IMR-90 (cell line): ENCODE measurements around the gene CCR6. TPM values are rescaled to one million over a fixed set of nuclear protein-coding genes. Genes with fewer than 3 reads are reported as not detected.

Source experiments
- ATAC-seq: fragments of 200-7000 bp; cut with Tn5 transposase; 2 replicates; pipeline ENCODE4 v1.9.1; 2020; ENCODE audit warnings: low read depth, mild to moderate bottlenecking, moderate library complexity
- BruUV-seq: library from RNA; stranded (reverse); fragments of 400-500 nt; replicated peaks from 2 replicates; lab custom pipeline; 2021; lab: Mats Ljungman, UMichigan
- CTCF ChIA-PET: fragments of 300-600 bp; formaldehyde crosslinking; extraction: SDS; loops from one replicate; lab custom pipeline; 2021; ENCODE audit warnings: antibody characterized with exemption; lab: Yijun Ruan, JAX
- POLR2A ChIA-PET: fragments of 300-600 bp; sonication (Branson Sonifier 250); formaldehyde crosslinking; loops from one replicate; lab custom pipeline; 2022; ENCODE audit warnings: antibody characterized with exemption; ENCODE audit not compliant: unreplicated experiment; lab: Charles Lee
- DNase-seq: peaks from one replicate; pipeline ENCODE4 v3.0.0; 2013
- H2AFZ ChIP-seq: replicated peaks from 2 replicates; pipeline ENCODE3; 2013; ENCODE audit warnings: low read length, mild to moderate bottlenecking; ENCODE audit not compliant: poor library complexity
- H2AK5ac ChIP-seq: 2 replicates; pipeline ENCODE4 v1.6.1; 2013; ENCODE audit warnings: low read depth, low read length, inconsistent platforms
- H2AK9ac ChIP-seq: replicated peaks from 2 replicates; pipeline ENCODE3; 2013; ENCODE audit warnings: mild to moderate bottlenecking, low read depth, low read length, moderate library complexity; ENCODE audit not compliant: poor library complexity
- H2BK120ac ChIP-seq: 2 replicates; pipeline ENCODE4 v1.6.1; 2013; ENCODE audit warnings: low read depth, low read length, inconsistent platforms
- H2BK15ac ChIP-seq: 3 replicates; pipeline ENCODE4 v1.6.1; 2013; ENCODE audit warnings: low read depth, low read length, inconsistent platforms
- H2BK20ac ChIP-seq: 2 replicates; pipeline ENCODE4 v1.6.1; 2013; ENCODE audit warnings: low read depth, mild to moderate bottlenecking, inconsistent platforms, low read length, moderate library complexity
- H2BK5ac ChIP-seq: 2 replicates; pipeline ENCODE4 v1.6.1; 2013; ENCODE audit warnings: mild to moderate bottlenecking, low read depth, low read length, inconsistent platforms; ENCODE audit not compliant: poor library complexity, severe bottlenecking
- H3K14ac ChIP-seq: replicated peaks from 2 replicates; pipeline ENCODE4 v1.6.1; 2013; ENCODE audit warnings: low read depth, low read length, inconsistent platforms
- H3K18ac ChIP-seq: 2 replicates; pipeline ENCODE4 v1.6.1; 2013; ENCODE audit warnings: low read depth, low read length, control low read depth
- H3K23ac ChIP-seq: 2 replicates; pipeline ENCODE4 v1.6.1; 2013; ENCODE audit warnings: low read depth, low read length, inconsistent platforms
- H3K27ac ChIP-seq: 2 replicates; pipeline ENCODE4 v1.5.1; 2013; ENCODE audit warnings: mild to moderate bottlenecking, control low read depth, low read length; ENCODE audit not compliant: insufficient read depth
- H3K27me3 ChIP-seq: 2 replicates; pipeline ENCODE4 v1.6.1; 2013; ENCODE audit warnings: low read length; ENCODE audit not compliant: control insufficient read depth, insufficient read depth
- H3K36me3 ChIP-seq: 2 replicates; pipeline ENCODE4 v1.6.1; 2013; ENCODE audit warnings: low read length, mixed read lengths; ENCODE audit not compliant: control insufficient read depth, insufficient read depth
- H3K4ac ChIP-seq: 2 replicates; pipeline ENCODE4 v1.6.1; 2013; ENCODE audit warnings: low read depth, low read length, inconsistent platforms
- H3K4me1 ChIP-seq: 2 replicates; pipeline ENCODE4 v1.6.1; 2013; ENCODE audit warnings: low read length, mixed read lengths; ENCODE audit not compliant: control insufficient read depth, insufficient read depth
- H3K4me2 ChIP-seq: 2 replicates; pipeline ENCODE4 v1.6.1; 2013; ENCODE audit warnings: low read depth, mild to moderate bottlenecking, control low read depth, low read length, moderate library complexity
- H3K4me3 ChIP-seq: 2 replicates; pipeline ENCODE4 v1.5.1; 2013; ENCODE audit warnings: low read depth, mild to moderate bottlenecking, control low read depth, low read length, moderate library complexity; ENCODE audit not compliant: insufficient read depth
- H3K56ac ChIP-seq: 2 replicates; pipeline ENCODE4 v1.6.1; 2013; ENCODE audit warnings: low read length, inconsistent platforms; ENCODE audit not compliant: insufficient read depth; ENCODE audit errors: extremely low read depth
- H3K79me1 ChIP-seq, 2 experiments: 2 replicates each; pipeline ENCODE4 v1.6.1; 2013; ENCODE audit warnings: low read length in 2 of 2, inconsistent platforms in 1 of 2, low read depth in 1 of 2
- H3K9ac ChIP-seq: 2 replicates; pipeline ENCODE4 v1.6.1; 2013; ENCODE audit warnings: low read depth, low read length, control low read depth
- H3K9me1 ChIP-seq: 2 replicates; pipeline ENCODE4 v1.6.1; 2013; ENCODE audit warnings: low read length, inconsistent platforms; ENCODE audit not compliant: insufficient read depth
- H3K9me3 ChIP-seq: 2 replicates; pipeline ENCODE4 v1.6.1; 2013; ENCODE audit warnings: low read length; ENCODE audit not compliant: control insufficient read depth, insufficient read depth
- H4K20me1 ChIP-seq: 2 replicates; pipeline ENCODE4 v1.6.1; 2013; ENCODE audit warnings: low read length, inconsistent platforms; ENCODE audit not compliant: insufficient read depth
- H4K5ac ChIP-seq: 2 replicates; pipeline ENCODE4 v1.6.1; 2013; ENCODE audit warnings: mild to moderate bottlenecking, low read depth, low read length, control low read depth
- H4K8ac ChIP-seq, 2 experiments: 2 replicates each; pipeline ENCODE4 v1.6.1; 2013; ENCODE audit warnings: low read depth in 2 of 2, low read length in 2 of 2, control low read depth in 1 of 2, inconsistent platforms in 1 of 2
- H4K91ac ChIP-seq: 2 replicates; pipeline ENCODE4 v1.6.1; 2013; ENCODE audit warnings: low read depth, low read length, inconsistent platforms; ENCODE audit not compliant: insufficient read depth
- BHLHE40 ChIP-seq: fragments of 150-350 bp; IDR thresholded peaks from 2 replicates; pipeline ENCODE4 v1.6.1; 2016; ENCODE audit warnings: mild to moderate bottlenecking, low read depth, low read length
- CEBPB ChIP-seq: IDR thresholded peaks from 2 replicates; pipeline ENCODE4 v1.6.1; 2012; ENCODE audit warnings: low read depth, low read length, improper control_type of control experiment
- CHD1 ChIP-seq: IDR thresholded peaks from 2 replicates; pipeline ENCODE4 v1.6.1; 2012; ENCODE audit warnings: low read depth, low read length, improper control_type of control experiment
- FOS ChIP-seq: fragments of 150-350 bp; IDR thresholded peaks from 2 replicates; pipeline ENCODE4 v1.6.1; 2016; ENCODE audit warnings: low read depth, low read length
- MAZ ChIP-seq: IDR thresholded peaks from 2 replicates; pipeline ENCODE4 v1.6.1; 2012; ENCODE audit warnings: low read depth, mild to moderate bottlenecking, low read length, improper control_type of control experiment, moderate library complexity, borderline replicate concordance
- MXI1 ChIP-seq: IDR thresholded peaks from 2 replicates; pipeline ENCODE4 v1.6.1; 2012; ENCODE audit warnings: low read depth, mild to moderate bottlenecking, low read length, moderate library complexity, borderline replicate concordance
- NFE2L2 ChIP-seq: fragments of 150-350 bp; IDR thresholded peaks from 2 replicates; pipeline ENCODE4 v1.6.1; 2016; ENCODE audit warnings: low read depth, mild to moderate bottlenecking, low read length
- POLR2A ChIP-seq: IDR thresholded peaks from 2 replicates; pipeline ENCODE4 v1.6.1; 2012; ENCODE audit warnings: mild to moderate bottlenecking, low read depth, low read length
- RAD21 ChIP-seq: IDR thresholded peaks from 2 replicates; pipeline ENCODE4 v1.6.1; 2012; ENCODE audit warnings: low read length, improper control_type of control experiment
- RCOR1 ChIP-seq: IDR thresholded peaks from 2 replicates; pipeline ENCODE4 v1.6.1; 2012; ENCODE audit warnings: mild to moderate bottlenecking, low read length, improper control_type of control experiment; ENCODE audit not compliant: insufficient replicate concordance
- RFX5 ChIP-seq: IDR thresholded peaks from 2 replicates; pipeline ENCODE4 v1.8.0; 2012; ENCODE audit warnings: low read depth, mild to moderate bottlenecking, low read length, moderate library complexity
- SMC3 ChIP-seq: fragments of 150-350 bp; IDR thresholded peaks from 2 replicates; pipeline ENCODE4 v1.6.1; 2016; ENCODE audit warnings: low read depth, mild to moderate bottlenecking, antibody characterized with exemption, low read length, moderate library complexity
- dilution Hi-C: fragments of 300-500 bp; cut with HindIII; formaldehyde crosslinking; loops from one replicate; pipeline ENCODE4 v1.14.3; 2018; ENCODE audit warnings: low sequenced_read_pairs; ENCODE audit not compliant: unreplicated experiment
- in situ Hi-C: fragments of 300-500 bp; cut with MboI; formaldehyde crosslinking; loops from 3 replicates; pipeline ENCODE4 v1.14.3; 2019; ENCODE audit warnings: low sequenced_read_pairs, inconsistent platforms, mixed read lengths
- intact Hi-C: fragments of 100-400 bp; cut with micrococcal nuclease; formaldehyde crosslinking; loops from 2 replicates; pipeline ENCODE4 v1.10.0; 2022
- polyA plus RNA-seq, 3 experiments: library from polyadenylated mRNA; depleted of rRNA; stranded (reverse); fragments of >200 nt; gene quantifications; 2 replicates each; pipeline ENCODE4 v1.2.3, GENCODE V29; 2012; ENCODE audit warnings: low replicate concordance in 1 of 3
- total RNA-seq: library from RNA; depleted of rRNA; stranded (reverse); fragments of >200 nt; gene quantifications from 2 replicates; pipeline ENCODE4 v1.2.3, GENCODE V29; 2012
- TF ChIP-seq, protein P1 (sequence below): fragments of 150-350 bp; IDR thresholded peaks from 2 replicates; pipeline ENCODE4 v1.6.1; 2016; ENCODE audit warnings: low read depth, mild to moderate bottlenecking, low read length, moderate library complexity, borderline replicate concordance
- TF ChIP-seq, protein P2 (sequence below): fragments of 150-350 bp; IDR thresholded peaks from 2 replicates; pipeline ENCODE4 v1.6.1; 2017; ENCODE audit warnings: mild to moderate bottlenecking, antibody characterized with exemption, low read length, low read depth
- TF ChIP-seq, protein P3 (sequence below): conservative IDR thresholded peaks from 2 replicates; pipeline ENCODE4 v1.5.1; 2012; ENCODE audit warnings: mild to moderate bottlenecking, low read depth, low read length, improper control_type of control experiment

Gene CCR6
- total and polyA plus RNA-seq, 2 of the 4 experiments (the other 2 are of a cell fraction), result not detected

DNA sequence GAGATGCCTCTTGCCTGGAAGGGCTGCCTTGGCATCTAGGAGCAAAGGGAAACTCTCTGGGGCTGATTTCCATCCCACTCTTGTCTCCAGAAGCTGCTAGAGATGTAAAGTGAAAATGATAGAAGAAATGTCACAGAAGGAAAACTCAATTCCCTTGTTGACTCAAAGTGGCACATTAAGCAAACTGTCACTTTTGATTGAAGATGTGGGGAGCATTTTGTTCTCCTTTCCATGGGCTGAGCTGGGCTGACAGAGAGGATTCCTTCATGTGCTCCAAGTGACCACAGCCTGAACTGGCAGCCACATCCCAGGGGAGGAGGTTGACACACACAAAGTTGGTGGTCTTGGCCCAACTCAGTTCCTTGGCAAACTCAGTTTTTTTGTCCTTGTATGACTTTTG, 25.1 kb downstream of the CCR6 start:
- Histone ChIP-seq H3K9ac (no peak overlapping the region), H4K91ac (no peak overlapping the region), H4K5ac (no peak overlapping the region), H2BK120ac (no peak overlapping the region), H2AK5ac (no peak overlapping the region), H3K36me3 (no peaks in the 10 kb centered on the region), H4K20me1 (no peaks in the 10 kb centered on the region), H3K23ac (no peak overlapping the region), H3K4me2 (no peak overlapping the region), H3K4me1 (no peaks in the 10 kb centered on the region), H3K9me1 (no peaks in the 10 kb centered on the region), H2BK15ac (no peak overlapping the region), H2BK20ac (no peak overlapping the region), H2AK9ac (no peak overlapping the region), H4K8ac (no peak overlapping the region), H3K4ac (no peak overlapping the region), H3K9me3 (peaks cover 22% of the 10 kb centered on the region), H3K14ac (no peak overlapping the region), H3K4me3 (no peak overlapping the region), H3K27ac (no peak overlapping the region), H3K56ac (no peak overlapping the region), H3K79me1 (no peaks in the 10 kb centered on the region), H2BK5ac (no peak overlapping the region), H3K18ac (no peak overlapping the region), H3K27me3 (no peaks in the 10 kb centered on the region), H2AFZ (no peak overlapping the region)
- BruUV-seq, result no TSS peak
- dilution Hi-C loops (no loop called here), intact Hi-C loops (no loop called here), in situ Hi-C loops (no loop called here)
- DNase-seq (no peak), ATAC-seq (no peak)
- ChIA-PET POLR2A (no interaction called here), CTCF (no interaction called here)
- no peak for TF ChIP-seq MXI1
- TF ChIP-seq, protein P1, sequence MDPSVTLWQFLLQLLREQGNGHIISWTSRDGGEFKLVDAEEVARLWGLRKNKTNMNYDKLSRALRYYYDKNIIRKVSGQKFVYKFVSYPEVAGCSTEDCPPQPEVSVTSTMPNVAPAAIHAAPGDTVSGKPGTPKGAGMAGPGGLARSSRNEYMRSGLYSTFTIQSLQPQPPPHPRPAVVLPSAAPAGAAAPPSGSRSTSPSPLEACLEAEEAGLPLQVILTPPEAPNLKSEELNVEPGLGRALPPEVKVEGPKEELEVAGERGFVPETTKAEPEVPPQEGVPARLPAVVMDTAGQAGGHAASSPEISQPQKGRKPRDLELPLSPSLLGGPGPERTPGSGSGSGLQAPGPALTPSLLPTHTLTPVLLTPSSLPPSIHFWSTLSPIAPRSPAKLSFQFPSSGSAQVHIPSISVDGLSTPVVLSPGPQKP, result no peak
- no peak for TF ChIP-seq RAD21
- TF ChIP-seq, protein P2, sequence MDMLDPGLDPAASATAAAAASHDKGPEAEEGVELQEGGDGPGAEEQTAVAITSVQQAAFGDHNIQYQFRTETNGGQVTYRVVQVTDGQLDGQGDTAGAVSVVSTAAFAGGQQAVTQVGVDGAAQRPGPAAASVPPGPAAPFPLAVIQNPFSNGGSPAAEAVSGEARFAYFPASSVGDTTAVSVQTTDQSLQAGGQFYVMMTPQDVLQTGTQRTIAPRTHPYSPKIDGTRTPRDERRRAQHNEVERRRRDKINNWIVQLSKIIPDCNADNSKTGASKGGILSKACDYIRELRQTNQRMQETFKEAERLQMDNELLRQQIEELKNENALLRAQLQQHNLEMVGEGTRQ, result no peak
- TF ChIP-seq CEBPB, result no peak
- TF ChIP-seq BHLHE40, result no peak
- TF ChIP-seq MAZ, result no peak
- TF ChIP-seq POLR2A, result no peak
- no peak for TF ChIP-seq RFX5
- no peak for TF ChIP-seq NFE2L2
- no peak for TF ChIP-seq RCOR1
- TF ChIP-seq, protein P3, sequence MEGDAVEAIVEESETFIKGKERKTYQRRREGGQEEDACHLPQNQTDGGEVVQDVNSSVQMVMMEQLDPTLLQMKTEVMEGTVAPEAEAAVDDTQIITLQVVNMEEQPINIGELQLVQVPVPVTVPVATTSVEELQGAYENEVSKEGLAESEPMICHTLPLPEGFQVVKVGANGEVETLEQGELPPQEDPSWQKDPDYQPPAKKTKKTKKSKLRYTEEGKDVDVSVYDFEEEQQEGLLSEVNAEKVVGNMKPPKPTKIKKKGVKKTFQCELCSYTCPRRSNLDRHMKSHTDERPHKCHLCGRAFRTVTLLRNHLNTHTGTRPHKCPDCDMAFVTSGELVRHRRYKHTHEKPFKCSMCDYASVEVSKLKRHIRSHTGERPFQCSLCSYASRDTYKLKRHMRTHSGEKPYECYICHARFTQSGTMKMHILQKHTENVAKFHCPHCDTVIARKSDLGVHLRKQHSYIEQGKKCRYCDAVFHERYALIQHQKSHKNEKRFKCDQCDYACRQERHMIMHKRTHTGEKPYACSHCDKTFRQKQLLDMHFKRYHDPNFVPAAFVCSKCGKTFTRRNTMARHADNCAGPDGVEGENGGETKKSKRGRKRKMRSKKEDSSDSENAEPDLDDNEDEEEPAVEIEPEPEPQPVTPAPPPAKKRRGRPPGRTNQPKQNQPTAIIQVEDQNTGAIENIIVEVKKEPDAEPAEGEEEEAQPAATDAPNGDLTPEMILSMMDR, result no peak
- TF ChIP-seq SMC3, result no peak
- no peak for TF ChIP-seq CHD1
- no peak for TF ChIP-seq FOS
